Vagina (tissue), 2 donors: ENCODE measurements around the gene NUDT8.

Source experiments
- CTCF ChIP-seq, 3 experiments: fragments of 450-650 bp in 2 of 3; fragments of 200-600 bp in 1 of 3; sonication (generic) in 1 of 3; IDR thresholded peaks; one replicate each; pipeline ENCODE4 v1.5.1; 2017 to 2019; ENCODE audit warnings: antibody characterized with exemption in 3 of 3, mild to moderate bottlenecking in 2 of 3, moderate library complexity in 2 of 3
- POLR2AphosphoS5 ChIP-seq, 2 donors: sonication (generic); formaldehyde crosslinking; IDR thresholded peaks; one replicate each; pipeline ENCODE4 v1.9.0; 2017; ENCODE audit warnings: antibody characterized with exemption in 2 of 2, mild to moderate bottlenecking in 2 of 2, low read depth in 1 of 2; ENCODE audit not compliant: insufficient read depth in 1 of 2

GRCh38 chr11:67671211-67671520, 41.4 kb upstream of the NUDT8 start:
- no peak for TF ChIP-seq CTCF (IDR thresholded peaks at IDR 0.05)
- no peak for TF ChIP-seq POLR2AphosphoS5 (IDR thresholded peaks at IDR 0.05; ENCODE audit: insufficient read depth in 1 of 2, low read depth in 1 of 2)
